Endothelial cell of umbilical vein (primary cell): ENCODE data around the gene EPHA4. TPM values are rescaled to one million over a fixed set of nuclear protein-coding genes. Genes with fewer than 3 reads are reported as not detected.

Experiments
- BruUV-seq: library from RNA; stranded (reverse); fragments of 400-500 nt; replicated peaks from 2 replicates; lab custom pipeline; 2021; lab: Mats Ljungman, UMichigan
- CTCF ChIA-PET: fragments of 300-600, 350-600 bp; sonication (Branson Sonifier 250); formaldehyde crosslinking; loops from one replicate; lab custom pipeline; 2021; ENCODE audit warnings: antibody characterized with exemption, inconsistent platforms; lab: Charles Lee
- POLR2A ChIA-PET: fragments of 300-600, 350-600 bp; sonication (Branson Sonifier 250); formaldehyde crosslinking; loops from one replicate; lab custom pipeline; 2021; ENCODE audit warnings: antibody characterized with exemption, inconsistent platforms; lab: Charles Lee
- DNase-seq: peaks from one replicate; pipeline ENCODE4 v3.0.0-alpha.2; 2011; ENCODE audit warnings: low read depth, low spot score
- FAIRE-seq: peaks from 2 replicates; lab custom pipeline; 2011; peaks lifted over from hg19 to GRCh38; lab: Jason Lieb, UNC
- H2AFZ ChIP-seq: 2 replicates; pipeline ENCODE4 v1.6.0; 2012; ENCODE audit warnings: low read depth, low read length, control low read depth, inconsistent platforms
- H3K27ac ChIP-seq: 2 replicates; pipeline ENCODE4 v1.5.1; 2011; ENCODE audit warnings: low read depth, mild to moderate bottlenecking, control low read depth, low read length, moderate library complexity; ENCODE audit not compliant: insufficient read depth
- H3K27me3 ChIP-seq, 2 experiments: 2 replicates each; pipeline versions ENCODE4 v1.6.0 to v1.6.1; 2011; ENCODE audit warnings: low read length in 2 of 2, mixed read lengths in 1 of 2; ENCODE audit not compliant: control insufficient read depth in 2 of 2, insufficient read depth in 2 of 2
- H3K36me3 ChIP-seq, 2 experiments: 2 replicates in 1 of 2; 3 replicates in 1 of 2; pipeline ENCODE4 v1.5.1; 2011; ENCODE audit warnings: low read length in 2 of 2, mild to moderate bottlenecking in 1 of 2, moderate library complexity in 1 of 2; ENCODE audit not compliant: control insufficient read depth in 2 of 2, insufficient read depth in 2 of 2; ENCODE audit errors: extremely low read depth in 1 of 2
- H3K4me1 ChIP-seq: 3 replicates; pipeline ENCODE4 v1.5.1; 2011; ENCODE audit warnings: mild to moderate bottlenecking, low read length; ENCODE audit not compliant: control insufficient read depth, insufficient read depth; ENCODE audit errors: extremely low read depth
- H3K4me2 ChIP-seq: 2 replicates; pipeline ENCODE4 v1.6.1; 2011; ENCODE audit warnings: low read length, control low read depth, mixed read lengths; ENCODE audit not compliant: insufficient read depth
- H3K4me3 ChIP-seq, 3 experiments: fragments of 200-600 bp in 1 of 3; sonication (generic), shearing (Covaris generic) in 1 of 3; replicated peaks in 1 of 3; 2 replicates each; pipeline ENCODE4 v1.5.1; 2011 to 2016; ENCODE audit warnings: control low read depth in 3 of 3, low read length in 3 of 3, mild to moderate bottlenecking in 2 of 3, inconsistent platforms in 1 of 3, low read depth in 1 of 3, moderate library complexity in 1 of 3; ENCODE audit not compliant: insufficient read depth in 1 of 3
- H3K79me2 ChIP-seq: 2 replicates; pipeline ENCODE4 v1.6.0; 2012; ENCODE audit warnings: low read length, inconsistent platforms; ENCODE audit not compliant: control insufficient read depth, insufficient read depth
- H3K9ac ChIP-seq: replicated peaks from 2 replicates; pipeline ENCODE3; 2011; ENCODE audit warnings: low read length, control low read depth; ENCODE audit not compliant: insufficient read depth; ENCODE audit errors: extremely low read depth
- H3K9me1 ChIP-seq: replicated peaks from 3 replicates; pipeline ENCODE4 v1.6.0; 2011; ENCODE audit warnings: mild to moderate bottlenecking, low read length; ENCODE audit not compliant: control insufficient read depth, insufficient read depth; ENCODE audit errors: extremely low read depth
- H3K9me3 ChIP-seq: replicated peaks from 2 replicates; pipeline ENCODE4 v1.5.1; 2012; ENCODE audit warnings: low read length, inconsistent platforms; ENCODE audit not compliant: control insufficient read depth, insufficient read depth
- H4K20me1 ChIP-seq: replicated peaks from 2 replicates; pipeline ENCODE3; 2011; ENCODE audit warnings: mild to moderate bottlenecking, low read length; ENCODE audit not compliant: control insufficient read depth, insufficient read depth; ENCODE audit errors: extremely low read depth
- CTCF ChIP-seq, 2 donors: IDR thresholded peaks; 1 replicate in 1 of 2; 2 replicates in 1 of 2; pipeline ENCODE4 v1.5.1; 2011; ENCODE audit warnings: low read length in 2 of 2, mild to moderate bottlenecking in 2 of 2, moderate library complexity in 2 of 2, control low read depth in 1 of 2, inconsistent platforms in 1 of 2, low read depth in 1 of 2; ENCODE audit not compliant: insufficient read depth in 1 of 2; ENCODE audit errors: extremely low read depth in 1 of 2
- EZH2 ChIP-seq: IDR thresholded peaks from 2 replicates; pipeline ENCODE4 v1.6.1; 2012; ENCODE audit warnings: borderline replicate concordance, low read depth, mild to moderate bottlenecking, moderate library complexity, low read length, inconsistent platforms; ENCODE audit not compliant: severe bottlenecking
- FOS ChIP-seq: IDR thresholded peaks from 2 replicates; pipeline ENCODE4 v1.6.1; 2011; ENCODE audit warnings: mild to moderate bottlenecking, low read length, moderate library complexity, borderline replicate concordance; ENCODE audit not compliant: insufficient read depth
- GATA2 ChIP-seq: IDR thresholded peaks from 2 replicates; pipeline ENCODE4 v1.7.0; 2011; ENCODE audit warnings: low read depth, mild to moderate bottlenecking, moderate library complexity, mixed read lengths, low read length; ENCODE audit not compliant: insufficient read length, insufficient read depth
- JUN ChIP-seq: IDR thresholded peaks from 2 replicates; pipeline ENCODE4 v1.6.1; 2011; ENCODE audit warnings: borderline replicate concordance, low read depth; ENCODE audit not compliant: insufficient read length, insufficient read depth
- MAX ChIP-seq: IDR thresholded peaks from 2 replicates; pipeline ENCODE4 v1.6.1; 2011; ENCODE audit not compliant: insufficient read depth, insufficient read length
- MYC ChIP-seq: IDR thresholded peaks from one replicate; pipeline ENCODE4 v1.6.1; 2011; ENCODE audit warnings: mild to moderate bottlenecking, low read depth, low read length
- POLR2A ChIP-seq: IDR thresholded peaks from 2 replicates; pipeline ENCODE4 v1.6.1; 2012; ENCODE audit warnings: low read depth, mild to moderate bottlenecking, control low read depth, low read length
- POLR2AphosphoS5 ChIP-seq: IDR thresholded peaks from 2 replicates; pipeline ENCODE4 v1.6.1; 2012; ENCODE audit warnings: low read depth, mild to moderate bottlenecking, control low read depth, low read length, moderate library complexity; ENCODE audit not compliant: insufficient read depth
- dilution Hi-C: fragments of 300-500 bp; cut with MboI; formaldehyde crosslinking; loops from one replicate; pipeline ENCODE4 v1.15.0; 2019; ENCODE audit warnings: low sequenced_read_pairs; ENCODE audit not compliant: extremely low pct_ligation_motif_present
- intact Hi-C: fragments of 100-400 bp; cut with micrococcal nuclease; formaldehyde crosslinking; loops from one replicate; pipeline ENCODE4 v1.10.0; 2022
- polyA plus RNA-seq, 4 experiments: library from polyadenylated mRNA; depleted of rRNA in 3 of 4; stranded (reverse) in 3 of 4; unstranded in 1 of 4; fragments of >200 nt; gene quantifications; 2 replicates each; pipeline versions ENCODE4 v1.2.1 to v1.2.3, GENCODE V29; 2011 to 2012; ENCODE audit warnings: missing spikeins in 1 of 4
- total RNA-seq: library from RNA; stranded (reverse); gene quantifications from 2 replicates; pipeline ENCODE4 v1.2.3, GENCODE V29; 2021

EPHA4 gene
- total and polyA plus RNA-seq, 2 donors (not counting 3 experiments of a cell fraction or from before 2014, with no cell fraction given), result 11.9 to 19.8 TPM

GRCh38 chr2:221447310-221447709, 124.8 kb downstream of the EPHA4 start:
- Histone ChIP-seq H2AFZ (no peak overlapping the region), H3K4me2 (no peak overlapping the region), H3K79me2 (no peaks in the 10 kb centered on the region), H3K4me1 (peaks cover 31% of the 10 kb centered on the region), H3K36me3 (peaks cover 0 to 3% of the 10 kb centered on the region in 2 experiments), H4K20me1 (no peaks in the 10 kb centered on the region), H3K4me3 (no peak overlapping the region), H3K9me3 (no peaks in the 10 kb centered on the region), H3K9ac (no peak overlapping the region), H3K27me3 (no peaks in the 10 kb centered on the region), H3K9me1 (no peaks in the 10 kb centered on the region), H3K27ac (no peak overlapping the region)
- dilution Hi-C loops (no loop called here), intact Hi-C loops (loop anchor here (5.0 kb wide), 1 partner anchor 1285 kb away; no protein-coding TSS in a partner anchor)
- DNase-seq (no peak), FAIRE-seq (no peak)
- ChIA-PET CTCF (interaction anchor here (1.1 to 1.6 kb wide), 2 partner anchors 13 to 126 kb away, joined by 3 to 4 read pairs; no protein-coding TSS in a partner anchor), POLR2A (no interaction called here)
- no peak for TF ChIP-seq MAX
- no TSS peak for BruUV-seq

- Histone ChIP-seq H3K4me2 (no peak overlapping the region), H3K4me3 (no peak overlapping the region), H3K79me2 (no peaks in the 10 kb centered on the region), H4K20me1 (no peaks in the 10 kb centered on the region), H3K36me3 (peaks cover 5 to 7% of the 10 kb centered on the region in 2 experiments), H3K27ac (no peak overlapping the region), H3K27me3 (no peaks in the 10 kb centered on the region), H3K4me1 (peaks cover 32% of the 10 kb centered on the region), H3K9me3 (no peaks in the 10 kb centered on the region), H3K9ac (no peak overlapping the region), H3K9me1 (no peaks in the 10 kb centered on the region), H2AFZ (no peak overlapping the region)
- TF ChIP-seq FOS (no peak), JUN (no peak), GATA2 (no peak), MAX (no peak), CTCF (IDR thresholded peaks at IDR 0.05; ENCODE audit: extremely low read depth in 1 of 2, insufficient read depth in 1 of 2, low read depth in 1 of 2, low read length in 2 of 2) (no peak), MYC (no peak), POLR2AphosphoS5 (no peak), EZH2 (no peak), POLR2A (no peak)
- POLR2A ChIA-PET, result no interaction called here
- CTCF ChIA-PET, result interaction anchor here (1.1 kb wide), 1 partner anchor 127 kb away, joined by 3 read pairs; no protein-coding TSS in a partner anchor
- FAIRE-seq (no peak), DNase-seq (no peak)
- intact Hi-C loops (loop anchor here (5.0 kb wide), 1 partner anchor 1286 kb away; no protein-coding TSS in a partner anchor), dilution Hi-C loops (no loop called here)
- BruUV-seq, result no TSS peak
Observed at GRCh38 chr2:221446140-221446539, 126.0 kb downstream of the EPHA4 start.
